ENCODE data around the gene BORCS8. TPM values are rescaled to one million over a fixed set of nuclear protein-coding genes. Genes with fewer than 3 reads are reported as not detected.

The BORCS8 gene
- total and polyA plus RNA-seq, 2 of the 4 experiments (the other 2 are of a cell fraction): 16.7 to 33.9 TPM

DNA sequence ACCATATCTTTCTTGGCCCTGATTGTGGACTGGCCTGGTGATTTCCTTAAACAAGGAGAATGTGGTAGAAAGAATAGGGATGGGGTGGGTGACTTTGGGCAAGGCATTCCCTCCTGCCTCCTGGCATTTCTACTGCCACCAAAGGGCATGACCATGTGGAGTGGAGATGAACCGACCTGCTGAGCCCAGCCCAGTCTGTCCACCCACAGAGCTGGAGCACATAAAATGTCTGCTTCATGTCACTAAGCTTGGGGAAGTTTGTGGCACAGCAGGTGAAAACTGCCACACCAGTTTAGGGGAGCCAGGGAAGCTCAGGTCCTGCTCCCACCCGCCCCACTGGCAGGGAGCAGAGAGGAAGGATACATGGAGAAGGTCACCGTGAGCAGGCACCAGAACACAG, 60.0 kb downstream of the BORCS8 start:
- H3K79me1 ChIP-seq (ENCODE audit: low read depth in 1 of 2, low read length in 2 of 2): peaks cover under 1 to 12% of the 10 kb centered on the region in 2 experiments; a peak in 3 of 4 replicates
- no peak overlapping the region for H3K4me3 ChIP-seq (ENCODE audit: insufficient read depth, low read depth, low read length)
- no peak overlapping the region for H2BK120ac ChIP-seq (ENCODE audit: low read depth, low read length)
- peaks cover 11% of the 10 kb centered on the region for H3K9me3 ChIP-seq (ENCODE audit: control insufficient read depth, insufficient read depth, low read length)
- no peak overlapping the region for H3K4ac ChIP-seq (ENCODE audit: low read depth, low read length)
- H4K8ac ChIP-seq (ENCODE audit: low read depth in 2 of 2, low read length in 2 of 2): no peak overlapping the region
- in situ Hi-C loops (cut with MboI; ENCODE audit: low sequenced_read_pairs) (no loop called here), intact Hi-C loops (cut with micrococcal nuclease) (no loop called here), dilution Hi-C loops (cut with HindIII; ENCODE audit: low sequenced_read_pairs, unreplicated experiment) (no loop called here)
- no peak overlapping the region for H4K91ac ChIP-seq (ENCODE audit: insufficient read depth, low read depth, low read length)
- POLR2A ChIA-PET (ENCODE audit: unreplicated experiment): no interaction called here
- H4K20me1 ChIP-seq (ENCODE audit: insufficient read depth, low read length): peaks cover 7% of the 10 kb centered on the region
- no peak for ATAC-seq (ENCODE audit: low read depth)
- DNase-seq: no peak
- no peak overlapping the region for H2BK20ac ChIP-seq (ENCODE audit: low read depth, low read length)
- H3K23ac ChIP-seq (ENCODE audit: low read depth, low read length): no peak overlapping the region
- no peak overlapping the region for H3K56ac ChIP-seq (ENCODE audit: extremely low read depth, insufficient read depth, low read length)
- H2AK9ac ChIP-seq (replicated peaks; ENCODE audit: low read depth, low read length, poor library complexity): no peak overlapping the region
- no peak overlapping the region for H2AK5ac ChIP-seq (ENCODE audit: low read depth, low read length)
- TF ChIP-seq MXI1 (IDR thresholded peaks at IDR 0.05; ENCODE audit: borderline replicate concordance, low read depth, low read length): no peak
- no peak for TF ChIP-seq NFE2L2 (IDR thresholded peaks at IDR 0.05; ENCODE audit: low read depth, low read length)
- no peak for TF ChIP-seq SMC3 (IDR thresholded peaks at IDR 0.05; ENCODE audit: low read depth, low read length)
- H3K9ac ChIP-seq (ENCODE audit: low read depth, low read length): no peak overlapping the region
- BruUV-seq (replicated peaks): no TSS peak
- no CpG with 5 or more reads among the region's 3 CpGs for WGBS, 2 experiments (ENCODE audit: extremely low coverage in 2 of 2, insufficient read length in 1 of 2)
- no peak overlapping the region for H2AFZ ChIP-seq (replicated peaks; ENCODE audit: low read length, poor library complexity)
- CTCF ChIA-PET: no interaction called here
- no peak overlapping the region for H4K5ac ChIP-seq (ENCODE audit: low read depth, low read length)
- no peaks in the 10 kb centered on the region; the same call in 1 of the 2 replicates for H3K4me1 ChIP-seq (ENCODE audit: control insufficient read depth, insufficient read depth, low read length)
- no peak overlapping the region for H3K27ac ChIP-seq (ENCODE audit: insufficient read depth, low read length)
- no peaks in the 10 kb centered on the region for H3K9me1 ChIP-seq (ENCODE audit: insufficient read depth, low read length)
- peaks cover 6% of the 10 kb centered on the region for H3K36me3 ChIP-seq (ENCODE audit: control insufficient read depth, insufficient read depth, low read length)
- H3K4me2 ChIP-seq (ENCODE audit: low read depth, low read length): no peak overlapping the region
- no peak overlapping the region for H2BK5ac ChIP-seq (ENCODE audit: low read depth, low read length, poor library complexity, severe bottlenecking)
- no peaks in the 10 kb centered on the region for H3K27me3 ChIP-seq (ENCODE audit: control insufficient read depth, insufficient read depth, low read length)
- no peak overlapping the region for H3K18ac ChIP-seq (ENCODE audit: low read depth, low read length)
- H3K14ac ChIP-seq (replicated peaks; ENCODE audit: low read depth, low read length): no peak overlapping the region
- H2BK15ac ChIP-seq (ENCODE audit: low read depth, low read length): no peak overlapping the region

Small RNA genes within 50 kb of the gene (microRNA-seq; reads per million reads assigned to microRNA genes)
- gene RNU6-1028P (ENCODE audit: insufficient read depth, insufficient read length): not detected

Small RNA genes within 50 kb of the gene (small RNA-seq; reads per million reads assigned to genes)
- gene RNU6-1028P: 0 reads per million in 5 experiments

Other genes starting within 250 kb of the BORCS8 start
- 23.3 and 25.8 TPM in 2 replicates for gene SUGP2, start 158.6 kb downstream of the BORCS8 start, total RNA-seq (2012; rRNA removed)
- gene SUGP2, start 158.6 kb downstream of the BORCS8 start, polyA plus RNA-seq (2012; rRNA removed): 58.5 and 69.2 TPM in 2 replicates
- gene ARMC6, start 158.5 kb downstream of the BORCS8 start, total RNA-seq (2012; rRNA removed): 46.7 and 52.7 TPM in 2 replicates
- 41.5 and 44.7 TPM in 2 replicates for gene ARMC6, start 158.5 kb downstream of the BORCS8 start, polyA plus RNA-seq (2012; rRNA removed)
- gene SLC25A42, start 128.2 kb downstream of the BORCS8 start, total RNA-seq (2012; rRNA removed): 1.9 and 2.0 TPM in 2 replicates
- 8.6 and 9.9 TPM in 2 replicates for gene SLC25A42, start 128.2 kb downstream of the BORCS8 start, polyA plus RNA-seq (2012; rRNA removed)
- 11.1 TPM in 2 replicates for gene TMEM161A, start 53.7 kb downstream of the BORCS8 start, total RNA-seq (2012; rRNA removed)
- 34.8 and 45.9 TPM in 2 replicates for gene TMEM161A, start 53.7 kb downstream of the BORCS8 start, polyA plus RNA-seq (2012; rRNA removed)
- gene MEF2B, start 21.9 kb downstream of the BORCS8 start, total RNA-seq (2012; rRNA removed): under 0.01 and 0.18 TPM in 2 replicates
- gene MEF2B, start 21.9 kb downstream of the BORCS8 start, polyA plus RNA-seq (2012; rRNA removed): 0.80 and 0.94 TPM in 2 replicates
- 61.4 and 68.3 TPM in 2 replicates for gene RFXANK, start 106 bp upstream of the BORCS8 start, total RNA-seq (2012; rRNA removed)
- 97.8 and 109 TPM in 2 replicates for gene RFXANK, start 106 bp upstream of the BORCS8 start, polyA plus RNA-seq (2012; rRNA removed)
- 5.4 and 6.9 TPM in 2 replicates for gene NR2C2AP, start 11.3 kb upstream of the BORCS8 start, total RNA-seq (2012; rRNA removed)
- gene NR2C2AP, start 11.3 kb upstream of the BORCS8 start, polyA plus RNA-seq (2012; rRNA removed): 9.0 and 9.6 TPM in 2 replicates
- not detected in 2 replicates for gene NCAN, start 19.8 kb upstream of the BORCS8 start, total RNA-seq (2012; rRNA removed)
- gene NCAN, start 19.8 kb upstream of the BORCS8 start, polyA plus RNA-seq (2012; rRNA removed): not detected in 2 replicates
- under 0.01 and 0.18 TPM in 2 replicates for gene TM6SF2, start 81.1 kb upstream of the BORCS8 start, total RNA-seq (2012; rRNA removed)
- 0.97 and 1.1 TPM in 2 replicates for gene TM6SF2, start 81.1 kb upstream of the BORCS8 start, polyA plus RNA-seq (2012; rRNA removed)
- gene SUGP1, start 128.4 kb upstream of the BORCS8 start, total RNA-seq (2012; rRNA removed): 35.8 and 38.3 TPM in 2 replicates
- gene SUGP1, start 128.4 kb upstream of the BORCS8 start, polyA plus RNA-seq (2012; rRNA removed): 33.2 and 38.6 TPM in 2 replicates
- 21.7 and 24.6 TPM in 2 replicates for gene MAU2, start 128.7 kb upstream of the BORCS8 start, total RNA-seq (2012; rRNA removed)
- gene MAU2, start 128.7 kb upstream of the BORCS8 start, polyA plus RNA-seq (2012; rRNA removed): 31.1 and 35.5 TPM in 2 replicates
- gene GATAD2A, start 213.5 kb upstream of the BORCS8 start, total RNA-seq (2012; rRNA removed): 23.5 and 32.8 TPM in 2 replicates
- 33.2 and 44.3 TPM in 2 replicates for gene GATAD2A, start 213.5 kb upstream of the BORCS8 start, polyA plus RNA-seq (2012; rRNA removed)

All from IMR-90 (cell line).